Osteocyte (in vitro differentiated cells): Measurements from ENCODE around the gene SCLY. TPM values are rescaled to one million over a fixed set of nuclear protein-coding genes. Genes with fewer than 3 reads are reported as not detected.

Source experiments
- DNase-seq: peaks from one replicate; pipeline ENCODE4 v3.0.0; 2021; ENCODE audit warnings: mixed read lengths; ENCODE audit not compliant: unreplicated experiment; ENCODE audit errors: extremely low spot score
- H3K27ac Mint-ChIP-seq: one replicate; pipeline ENCODE4 v1.8.0; 2021; ENCODE audit warnings: mild to moderate bottlenecking, mixed read lengths; ENCODE audit not compliant: unreplicated experiment
- H3K27me3 Mint-ChIP-seq: one replicate; pipeline ENCODE4 v1.8.0; 2021; ENCODE audit warnings: mixed read lengths; ENCODE audit not compliant: unreplicated experiment
- H3K36me3 Mint-ChIP-seq: one replicate; pipeline ENCODE4 v1.8.0; 2021; ENCODE audit warnings: mixed read lengths; ENCODE audit not compliant: unreplicated experiment
- H3K4me1 Mint-ChIP-seq: one replicate; pipeline ENCODE4 v1.8.0; 2021; ENCODE audit warnings: mixed read lengths; ENCODE audit not compliant: unreplicated experiment
- H3K4me3 Mint-ChIP-seq: one replicate; pipeline ENCODE4 v1.8.0; 2021; ENCODE audit warnings: mild to moderate bottlenecking, moderate library complexity, mixed read lengths; ENCODE audit not compliant: unreplicated experiment
- H3K9me3 Mint-ChIP-seq: one replicate; pipeline ENCODE4 v1.8.0; 2021; ENCODE audit warnings: mixed read lengths; ENCODE audit not compliant: unreplicated experiment
- total RNA-seq: library from RNA; stranded (reverse); gene quantifications from 2 replicates; pipeline ENCODE4 v1.2.1, GENCODE V29; 2021
- TF ChIP-seq, protein P1 (sequence below): fragments of 200-600 bp; sonication (generic); IDR thresholded peaks from 2 replicates; pipeline ENCODE4 v1.5.0; 2021; ENCODE audit warnings: antibody characterized with exemption, mild to moderate bottlenecking, moderate library complexity

SCLY gene
- total RNA-seq, 1 donor from 2014 or later, result 22.1 TPM

DNA sequence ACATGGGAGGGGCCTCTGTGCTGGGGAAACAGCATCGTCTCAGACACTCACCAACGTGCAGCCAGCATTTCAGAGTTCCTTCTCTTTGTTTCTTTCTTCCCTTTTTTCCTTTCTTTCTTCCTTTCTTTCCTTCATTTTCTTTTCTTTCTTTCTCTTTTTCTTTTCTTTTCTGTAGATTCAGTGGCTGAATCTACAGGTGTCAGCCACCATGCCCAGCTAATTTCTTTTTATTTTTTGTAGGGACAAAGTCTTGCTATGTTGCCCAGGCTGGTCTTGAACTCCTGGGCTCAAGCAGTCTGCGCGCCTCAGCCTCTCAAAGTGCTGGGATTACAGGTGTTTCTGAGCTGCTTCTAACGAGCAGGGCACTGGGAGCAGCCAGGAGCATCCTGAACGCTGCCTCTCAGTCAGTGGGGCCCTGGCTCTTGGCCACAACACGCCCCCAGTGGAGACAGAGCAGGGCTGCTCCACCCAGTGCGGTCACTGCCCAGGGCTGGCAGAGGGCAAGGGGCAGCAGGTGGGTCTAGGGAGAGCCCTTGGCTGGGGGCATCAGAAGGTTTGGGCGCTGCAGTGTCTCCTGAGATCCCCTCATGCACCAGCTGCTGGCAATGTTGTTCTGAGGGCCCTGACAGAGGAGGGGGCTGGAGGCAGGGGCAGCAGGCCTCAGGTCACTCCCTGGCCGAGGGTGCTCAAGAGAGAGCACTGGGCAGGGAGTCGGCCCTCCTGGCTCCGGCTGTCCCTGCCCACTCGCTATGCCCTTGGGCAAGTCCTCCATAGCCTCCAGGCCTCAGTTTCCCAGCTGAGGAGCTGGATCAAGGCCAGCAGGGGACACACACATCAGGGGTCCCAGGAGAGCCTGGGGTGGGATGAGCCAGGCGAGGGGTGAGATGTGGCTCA, 72.9 kb downstream of the SCLY start:
- Mint-ChIP-seq H3K4me1 (peaks cover 10% of the 10 kb centered on the region), H3K27ac (no peak overlapping the region), H3K36me3 (no peaks in the 10 kb centered on the region), H3K9me3 (no peaks in the 10 kb centered on the region), H3K4me3 (no peak overlapping the region), H3K27me3 (no peaks in the 10 kb centered on the region)
- TF ChIP-seq, protein P1, sequence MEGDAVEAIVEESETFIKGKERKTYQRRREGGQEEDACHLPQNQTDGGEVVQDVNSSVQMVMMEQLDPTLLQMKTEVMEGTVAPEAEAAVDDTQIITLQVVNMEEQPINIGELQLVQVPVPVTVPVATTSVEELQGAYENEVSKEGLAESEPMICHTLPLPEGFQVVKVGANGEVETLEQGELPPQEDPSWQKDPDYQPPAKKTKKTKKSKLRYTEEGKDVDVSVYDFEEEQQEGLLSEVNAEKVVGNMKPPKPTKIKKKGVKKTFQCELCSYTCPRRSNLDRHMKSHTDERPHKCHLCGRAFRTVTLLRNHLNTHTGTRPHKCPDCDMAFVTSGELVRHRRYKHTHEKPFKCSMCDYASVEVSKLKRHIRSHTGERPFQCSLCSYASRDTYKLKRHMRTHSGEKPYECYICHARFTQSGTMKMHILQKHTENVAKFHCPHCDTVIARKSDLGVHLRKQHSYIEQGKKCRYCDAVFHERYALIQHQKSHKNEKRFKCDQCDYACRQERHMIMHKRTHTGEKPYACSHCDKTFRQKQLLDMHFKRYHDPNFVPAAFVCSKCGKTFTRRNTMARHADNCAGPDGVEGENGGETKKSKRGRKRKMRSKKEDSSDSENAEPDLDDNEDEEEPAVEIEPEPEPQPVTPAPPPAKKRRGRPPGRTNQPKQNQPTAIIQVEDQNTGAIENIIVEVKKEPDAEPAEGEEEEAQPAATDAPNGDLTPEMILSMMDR, result no peak
- DNase-seq, result no peak

DNA sequence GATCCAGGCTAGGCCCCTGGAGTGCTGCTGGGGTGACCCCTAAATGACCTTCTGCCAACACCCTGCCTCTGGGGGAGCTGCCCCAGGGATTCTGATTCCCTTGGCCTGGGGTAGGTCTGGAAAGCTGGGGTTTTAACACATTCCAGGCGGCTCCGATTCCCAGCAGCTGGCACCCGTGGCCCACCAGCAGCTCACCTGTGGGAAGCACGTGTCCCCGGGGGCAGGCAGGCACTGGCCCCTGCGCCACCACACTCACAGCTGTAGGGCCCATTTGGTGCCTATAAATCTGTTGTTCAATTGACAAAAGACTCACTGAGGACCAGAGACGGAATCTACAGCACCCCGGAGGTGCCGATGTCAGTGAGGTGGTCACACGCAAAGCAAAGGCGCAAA, 73.6 kb downstream of the SCLY start:
- Mint-ChIP-seq H3K36me3 (no peaks in the 10 kb centered on the region), H3K27ac (no peak overlapping the region), H3K4me3 (no peak overlapping the region), H3K4me1 (peaks cover 11% of the 10 kb centered on the region), H3K27me3 (no peaks in the 10 kb centered on the region), H3K9me3 (no peaks in the 10 kb centered on the region)
- no peak for DNase-seq
- TF ChIP-seq, protein P1, result no peak

DNA sequence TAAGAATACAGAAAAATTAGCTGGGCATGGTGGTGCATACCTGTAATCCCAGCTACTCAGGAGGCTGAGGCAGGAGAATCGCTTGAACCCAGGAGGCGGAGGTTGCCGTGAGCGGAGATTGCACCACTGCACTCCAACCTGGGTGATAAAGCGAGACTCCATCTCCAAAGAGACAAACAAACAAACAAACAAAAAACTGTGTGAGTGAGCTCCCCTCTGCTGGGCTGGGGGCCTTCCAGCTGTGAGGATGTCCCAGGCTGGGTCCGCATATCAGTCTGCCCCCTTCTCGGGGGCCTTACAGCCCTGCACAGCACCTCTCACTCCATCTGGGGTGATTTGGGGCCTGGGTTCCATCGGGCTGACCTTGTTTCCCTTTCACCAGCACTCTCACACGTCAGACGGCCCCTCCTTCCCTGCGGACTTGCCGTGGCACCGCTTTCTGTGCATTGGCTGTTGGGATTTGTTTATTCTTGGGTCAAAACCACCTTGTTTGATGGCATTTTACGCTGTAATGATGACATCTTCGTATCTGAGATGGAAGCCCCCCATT, 74.9 kb downstream of the SCLY start:
- TF ChIP-seq, protein P1, result no peak
- Mint-ChIP-seq H3K4me3 (no peak overlapping the region), H3K27ac (no peak overlapping the region), H3K36me3 (no peaks in the 10 kb centered on the region), H3K9me3 (no peaks in the 10 kb centered on the region), H3K27me3 (no peaks in the 10 kb centered on the region), H3K4me1 (peaks cover 11% of the 10 kb centered on the region)
- no peak for DNase-seq

DNA sequence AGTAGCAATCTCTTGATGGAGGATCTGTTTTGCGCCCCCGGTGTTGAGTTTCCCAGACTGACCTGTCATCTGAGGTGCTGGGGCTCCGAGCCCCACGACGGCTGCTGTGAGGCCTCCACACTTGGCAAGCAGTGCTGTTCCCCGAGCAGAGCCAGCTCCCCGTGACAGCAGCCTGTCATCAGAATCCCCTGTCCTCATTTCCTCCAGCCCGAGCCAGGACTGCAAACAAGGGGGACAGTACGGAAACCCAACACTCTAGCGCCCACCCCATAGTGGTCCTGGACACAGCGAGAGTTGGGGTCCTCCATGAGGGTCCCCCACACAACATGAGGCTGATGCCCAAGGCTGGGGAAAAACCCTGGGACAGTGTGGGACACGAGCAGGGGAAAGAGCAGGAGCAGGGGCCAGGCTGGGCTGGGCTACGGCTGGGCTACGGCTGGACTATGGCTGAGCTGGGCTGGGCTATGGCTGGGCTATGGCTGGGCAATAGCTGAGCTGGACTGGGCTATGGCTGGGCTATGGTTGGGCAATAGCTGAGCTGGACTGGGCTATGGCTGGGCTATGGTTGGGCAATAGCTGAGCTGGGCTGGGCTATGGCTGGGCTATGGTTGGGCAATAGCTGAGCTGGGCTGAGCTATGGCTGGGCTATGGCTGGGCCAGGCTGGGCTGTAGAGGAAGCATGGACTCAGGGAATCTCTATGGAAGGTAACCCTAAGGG, 76.2 kb downstream of the SCLY start:
- Mint-ChIP-seq H3K9me3 (no peaks in the 10 kb centered on the region), H3K36me3 (no peaks in the 10 kb centered on the region), H3K27me3 (no peaks in the 10 kb centered on the region), H3K27ac (no peak overlapping the region), H3K4me3 (no peak overlapping the region), H3K4me1 (peaks cover 16% of the 10 kb centered on the region)
- TF ChIP-seq, protein P1, result no peak
- no peak for DNase-seq

DNA sequence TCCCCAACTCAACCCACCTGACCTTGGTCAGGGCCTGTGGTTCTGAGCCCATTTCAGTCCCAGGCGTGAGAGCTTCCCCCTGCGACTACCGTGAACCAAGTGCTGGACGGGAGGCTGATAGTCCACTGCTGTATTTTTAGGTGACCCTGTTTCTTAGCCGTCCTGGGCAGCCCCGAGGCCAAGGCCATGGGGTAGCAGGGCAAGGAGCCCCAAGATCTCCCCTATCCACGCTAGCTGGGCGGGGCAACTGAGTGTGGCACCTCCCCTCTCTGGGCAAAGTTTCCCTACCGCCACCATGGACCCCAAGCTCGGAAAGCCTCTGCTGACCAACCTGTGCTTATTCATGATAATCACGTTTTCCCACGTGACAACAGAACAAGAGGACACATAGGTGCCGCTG, 77.1 kb downstream of the SCLY start:
- no peaks in the 10 kb centered on the region for H3K9me3 Mint-ChIP-seq
- TF ChIP-seq, protein P1, result no peak
- H3K27me3 Mint-ChIP-seq, result no peaks in the 10 kb centered on the region
- no peak for DNase-seq
- H3K36me3 Mint-ChIP-seq, result no peaks in the 10 kb centered on the region
- peaks cover 18% of the 10 kb centered on the region for H3K4me1 Mint-ChIP-seq
- H3K27ac Mint-ChIP-seq, result no peak overlapping the region
- H3K4me3 Mint-ChIP-seq, result no peak overlapping the region
